ENCODE measurements around the gene SLITRK2.

SLITRK2 gene

GRCh38 chrX:145861818-145862217, 44.2 kb downstream of the SLITRK2 start:
- no peak for DNase-seq

DNA sequence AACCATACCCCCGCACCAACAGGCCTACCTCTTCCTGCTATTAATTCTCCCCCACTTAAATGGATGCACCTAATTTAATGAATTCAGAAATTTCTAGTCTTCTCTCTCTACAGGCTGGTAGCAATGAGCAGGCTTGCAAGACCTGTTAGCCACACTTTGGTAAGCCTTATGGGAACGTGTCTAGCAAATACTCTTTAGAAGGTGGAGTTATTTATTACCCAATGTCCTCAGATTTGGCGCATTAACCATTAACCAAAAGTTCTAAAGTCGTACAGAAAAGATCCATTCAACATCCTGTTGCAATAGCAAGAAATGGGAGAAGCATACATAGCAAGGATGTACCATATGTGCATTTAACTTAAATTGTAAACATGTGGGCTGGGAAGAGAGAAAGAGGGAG, 47.5 kb downstream of the SLITRK2 start:
- DNase-seq, result no peak

Measured in activated CD4-positive, alpha-beta T cell treated with anti-CD3 and anti-CD28 coated beads for 1 hour (primary cell).